ENCODE results near the gene LPIN2.
"Not testable (repeated sequence)": the region's sequence is repeated elsewhere in the genome, so short reads cannot be mapped to it uniquely, and the experiment has no call there.

The LPIN2 gene

DNA sequence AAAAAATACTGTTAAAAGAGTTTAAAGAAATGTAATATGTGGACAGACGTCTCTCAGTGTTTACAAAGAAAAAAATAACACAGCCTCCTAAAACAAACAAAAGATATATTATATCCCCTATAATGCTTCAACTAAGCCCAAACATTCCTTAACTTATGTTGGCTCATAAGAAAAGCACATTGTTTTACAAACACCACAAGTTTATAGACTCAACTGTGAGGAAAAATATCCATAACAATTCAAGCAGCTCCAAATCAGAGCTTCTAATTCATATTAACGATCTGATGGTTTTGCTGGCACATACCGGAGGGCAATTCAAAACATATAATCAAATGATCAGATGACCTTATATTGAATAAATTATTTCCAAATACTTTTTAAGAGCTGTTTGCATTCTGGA is 5.5 kb downstream of the LPIN2 start:
- DNase-seq (ENCODE audit: low read depth in 2 of 2): no peak

DNA sequence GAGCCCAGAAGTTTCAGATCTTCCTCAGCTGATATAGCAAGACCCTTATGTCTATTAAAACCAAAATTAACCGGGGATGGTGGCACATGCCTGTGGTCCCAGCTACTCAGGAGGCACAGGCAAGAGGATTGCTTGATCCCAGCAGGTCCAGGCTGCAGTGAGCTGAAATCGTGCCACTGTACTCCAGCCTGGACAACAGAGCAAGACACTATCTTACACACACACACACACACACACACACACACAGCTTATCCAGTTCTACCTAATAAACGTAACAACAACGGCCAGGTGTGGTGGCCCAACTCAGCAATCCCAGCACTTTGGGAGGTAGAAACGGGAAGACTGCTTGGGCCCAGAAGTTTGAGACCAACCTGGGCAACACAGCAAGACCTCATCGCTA is 7.5 kb downstream of the LPIN2 start:
- DNase-seq (ENCODE audit: low read depth in 2 of 2): no peak

DNA sequence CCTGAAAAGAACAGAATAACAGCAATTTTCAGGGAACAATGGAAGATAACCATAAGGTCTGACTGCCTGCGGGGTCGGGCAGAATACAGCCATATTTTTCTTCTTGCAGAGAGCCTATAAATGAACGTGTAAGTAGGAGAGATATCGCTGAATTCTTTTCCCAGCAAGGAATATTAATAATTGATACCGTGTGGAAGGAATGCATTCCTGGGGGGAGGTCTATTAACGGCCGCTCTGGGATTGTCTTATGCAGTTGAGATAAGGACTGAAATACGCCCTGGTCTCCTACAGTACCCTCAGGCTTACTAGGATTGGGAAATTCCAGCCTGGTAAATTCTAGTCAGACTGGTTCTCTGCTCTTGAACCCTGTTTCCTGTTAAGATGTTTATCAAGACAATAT is 9.2 kb downstream of the LPIN2 start:
- not testable (repeated sequence) for DNase-seq (ENCODE audit: low read depth in 2 of 2)

DNA sequence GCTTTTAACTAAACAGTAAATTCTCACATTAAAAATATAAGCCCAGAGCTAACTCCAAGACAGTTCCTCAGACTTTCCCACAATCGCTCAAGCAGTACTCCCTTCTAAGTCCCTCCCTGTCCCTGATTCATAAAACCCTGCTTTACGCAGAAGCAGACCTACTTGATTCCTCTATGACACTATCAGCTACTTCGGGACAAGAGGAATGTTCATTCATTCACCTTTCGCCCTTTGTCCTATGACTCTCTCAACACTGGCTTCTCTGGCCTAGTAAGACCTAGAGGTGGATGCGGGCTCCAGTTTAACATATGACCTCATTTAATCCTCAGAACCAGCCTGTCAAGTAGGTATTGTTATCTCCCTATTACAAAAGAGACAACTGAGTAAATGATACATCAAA is 10.2 kb downstream of the LPIN2 start:
- DNase-seq (ENCODE audit: low read depth in 2 of 2): no peak

DNA sequence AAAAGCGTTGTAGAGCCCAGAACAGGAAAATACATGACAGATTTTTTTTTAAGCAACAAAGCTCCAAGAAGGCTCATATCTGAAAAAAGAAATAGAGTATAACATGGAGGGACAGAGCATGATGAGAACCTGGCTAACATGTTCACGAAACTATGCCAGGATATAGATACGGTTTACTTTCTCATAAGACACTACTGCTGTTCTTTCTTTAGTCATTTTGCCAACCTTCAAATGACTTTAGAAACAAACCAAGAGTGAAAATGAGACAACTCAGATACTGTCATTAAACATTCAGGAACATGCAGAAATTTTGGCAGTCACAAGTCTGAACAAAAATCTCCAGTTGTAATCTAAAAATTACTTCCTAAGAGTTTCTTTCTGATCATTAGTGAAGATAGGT is 14.3 kb downstream of the LPIN2 start:
- DNase-seq (ENCODE audit: low read depth in 2 of 2): no peak

DNA sequence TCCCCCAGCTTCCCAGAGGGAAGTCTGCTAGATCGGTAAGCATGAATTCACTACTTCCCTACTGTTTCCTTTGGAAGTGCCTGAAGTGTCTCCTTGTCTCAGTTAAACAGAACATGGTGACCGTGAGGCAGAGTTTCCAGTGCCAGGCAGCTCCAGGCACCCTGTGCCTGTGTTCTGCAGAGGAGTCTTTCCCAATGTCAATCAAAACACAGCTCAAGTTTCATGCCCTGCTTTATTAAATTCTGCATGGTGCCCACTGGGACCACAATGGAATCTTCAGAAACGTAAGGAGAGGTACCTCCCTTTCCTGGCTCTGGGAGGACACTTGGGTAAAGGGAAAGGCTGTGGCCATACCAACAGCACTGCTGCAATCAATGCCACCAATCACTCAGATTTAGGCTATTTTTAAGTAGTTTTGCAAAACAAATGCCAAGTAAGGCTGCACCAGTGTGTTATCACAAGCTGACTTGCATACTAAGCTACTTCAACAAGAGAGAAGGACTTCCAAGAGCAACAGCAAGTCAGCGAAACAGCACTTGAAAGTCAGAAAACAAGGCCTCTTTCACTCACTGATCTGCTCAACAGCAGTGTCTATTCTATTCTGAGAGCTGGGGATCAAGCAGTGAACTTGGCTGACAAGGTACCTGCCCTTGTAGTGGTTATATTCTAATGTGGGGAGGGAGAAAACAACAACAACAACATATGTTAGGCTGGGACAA is 14.9 kb downstream of the LPIN2 start:
- DNase-seq (ENCODE audit: low read depth in 2 of 2): no peak

DNA sequence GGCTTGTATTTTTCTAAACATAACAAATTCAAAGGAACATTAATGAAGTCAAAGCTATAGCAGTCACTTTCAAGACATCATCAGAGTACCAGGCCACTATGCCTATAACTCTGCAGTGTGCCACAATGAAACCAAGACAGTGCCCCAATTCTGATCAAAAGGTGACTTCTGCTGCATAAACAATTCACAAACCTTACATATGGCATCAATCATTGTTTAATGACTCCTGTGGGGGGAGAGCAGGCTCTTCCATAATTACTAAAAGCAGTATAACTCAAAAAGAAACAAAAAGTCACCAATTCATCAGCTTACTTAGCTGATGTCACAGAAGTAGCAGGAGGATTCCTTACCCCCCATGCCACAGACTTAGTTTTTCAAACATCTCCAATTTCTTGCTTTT is 15.5 kb downstream of the LPIN2 start:
- DNase-seq (ENCODE audit: low read depth in 2 of 2): no peak

DNA sequence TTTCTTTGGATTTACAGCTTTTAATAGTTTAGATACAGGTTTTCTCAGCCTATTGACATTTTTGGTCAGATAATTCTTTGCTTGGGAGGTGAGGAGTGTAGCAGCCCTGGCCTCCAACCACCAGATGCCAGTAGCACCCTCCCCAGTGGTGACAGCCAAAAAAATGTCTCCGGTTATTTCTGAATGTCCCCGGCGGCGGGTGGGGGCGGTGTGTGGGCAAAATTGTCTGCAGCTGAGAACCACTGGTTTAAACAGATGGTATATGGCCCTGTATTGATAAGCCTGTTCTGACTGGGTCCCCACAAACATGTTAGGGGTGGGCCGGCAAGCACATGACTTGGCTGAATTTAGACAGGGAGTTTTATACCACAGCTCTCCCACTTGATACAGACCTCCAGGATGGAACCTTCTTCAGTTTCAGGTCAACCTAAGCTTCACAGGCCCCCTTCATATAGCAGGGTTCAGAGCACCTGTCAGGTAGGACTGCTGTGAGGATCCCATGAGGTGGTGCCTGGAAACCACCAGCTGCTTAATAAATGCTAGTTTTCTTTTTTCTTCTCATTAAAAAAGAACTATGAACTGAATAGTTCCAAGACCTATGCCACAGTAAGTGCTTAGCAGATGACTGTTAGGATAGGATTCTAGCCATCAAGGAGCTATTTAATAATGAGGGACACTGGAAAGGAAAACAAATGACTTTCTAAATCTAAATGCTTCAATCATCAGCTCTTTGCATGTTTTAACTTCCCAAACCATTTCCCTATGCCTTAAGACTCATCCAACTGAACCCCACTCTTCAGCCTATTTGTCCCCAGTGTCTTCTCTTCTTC is 18.1 kb downstream of the LPIN2 start:
- no peak for DNase-seq (ENCODE audit: low read depth in 2 of 2)

DNA sequence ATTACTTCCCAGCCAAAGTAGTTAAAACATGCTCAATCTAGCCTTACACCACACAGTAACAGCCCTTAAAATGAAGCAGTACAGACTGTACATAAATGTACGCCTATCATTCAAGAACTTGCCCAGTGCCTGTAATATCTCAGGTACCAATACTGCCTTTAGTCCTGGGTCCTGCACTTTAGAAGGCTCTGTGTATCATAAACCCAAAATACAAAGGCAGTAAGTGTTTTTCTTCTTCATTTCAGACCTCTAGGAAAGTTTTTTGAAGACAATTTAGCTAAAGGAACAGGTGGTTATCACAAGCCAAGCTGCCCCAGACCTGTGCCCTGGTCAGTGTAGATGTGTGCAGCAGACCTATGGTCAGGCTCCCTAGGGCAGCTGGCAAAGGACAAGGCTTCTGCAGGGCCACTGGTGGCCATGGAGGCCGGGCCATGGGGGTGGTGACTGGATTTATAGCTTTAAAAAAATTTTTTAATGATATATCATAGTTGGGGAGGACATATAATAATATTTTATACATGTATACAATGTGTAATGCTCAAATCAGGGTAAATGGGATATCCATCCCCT is 18.8 kb downstream of the LPIN2 start:
- DNase-seq (ENCODE audit: low read depth in 2 of 2): no peak

DNA sequence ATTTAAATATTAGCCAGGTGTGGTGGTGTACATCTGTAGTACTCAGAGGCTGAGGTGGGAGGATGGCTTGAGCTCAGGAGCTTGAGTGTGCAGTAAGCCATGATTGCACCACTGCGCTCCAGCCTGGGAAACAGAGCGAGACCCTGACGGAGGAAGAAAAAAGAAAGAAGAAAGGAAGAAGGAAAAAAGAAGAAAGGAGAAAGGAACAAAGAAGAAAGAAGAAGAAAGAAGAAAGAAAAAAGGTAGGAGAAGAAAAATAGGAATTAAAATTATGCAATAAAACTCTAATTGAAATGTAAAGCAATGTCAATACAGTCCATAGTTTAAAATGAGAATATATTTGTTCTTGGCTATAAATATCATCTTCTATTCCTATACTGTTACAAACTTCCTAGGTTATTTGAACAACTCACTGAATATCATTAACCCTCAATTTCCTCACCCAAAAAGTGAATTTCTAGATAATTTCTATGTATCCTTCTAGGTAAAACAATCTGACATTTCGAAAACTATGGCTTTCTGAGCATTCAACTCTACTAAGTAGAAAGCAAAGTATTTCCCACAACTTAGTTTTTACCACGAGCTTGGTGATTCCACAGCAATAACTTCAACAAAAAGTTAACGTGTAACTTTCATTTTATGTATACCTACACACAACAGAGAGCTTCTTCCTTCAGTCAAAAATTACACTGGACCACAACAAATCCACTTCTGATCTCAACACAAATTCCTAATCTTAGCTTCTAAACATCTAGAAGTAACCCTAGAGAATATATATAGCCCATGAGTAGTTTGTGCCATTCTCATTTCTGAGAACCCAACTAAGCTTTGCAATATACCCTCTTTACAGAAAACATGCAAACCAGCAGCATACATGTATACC is 19.7 kb downstream of the LPIN2 start:
- DNase-seq (ENCODE audit: low read depth in 2 of 2): no peak

DNA sequence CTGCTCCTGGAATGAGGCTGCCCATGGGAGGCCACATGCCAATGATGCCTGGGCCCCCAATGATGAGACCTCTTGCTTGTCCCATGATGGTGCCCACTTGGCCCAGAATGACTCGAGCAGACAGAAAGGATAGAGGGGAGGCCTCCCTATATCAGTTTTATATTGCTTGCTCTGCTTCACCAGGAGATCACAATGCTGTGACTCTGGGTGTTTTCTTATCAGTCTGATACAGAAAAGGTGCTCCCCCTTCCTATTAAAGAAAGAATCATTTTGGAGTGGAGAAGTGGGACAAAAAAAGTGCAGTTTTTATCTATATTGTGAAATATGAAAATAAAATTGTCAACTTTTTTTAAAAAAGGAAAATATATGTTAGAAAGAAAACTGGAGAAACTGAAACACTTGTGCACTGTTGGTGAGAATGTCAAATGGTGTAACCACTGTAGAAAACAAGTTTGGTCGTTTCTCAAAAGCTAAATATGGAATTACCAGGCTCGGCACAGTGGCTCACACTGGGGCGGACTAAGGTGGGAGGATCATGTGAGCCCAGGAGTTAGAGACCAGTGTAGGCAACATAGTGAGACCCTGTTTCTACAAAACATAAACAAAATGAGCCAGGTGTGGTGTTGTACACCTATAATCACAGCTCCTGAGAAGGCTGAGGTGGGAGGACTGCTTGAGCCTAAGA is 21.8 kb downstream of the LPIN2 start:
- no peak for DNase-seq (ENCODE audit: low read depth in 2 of 2)

DNA sequence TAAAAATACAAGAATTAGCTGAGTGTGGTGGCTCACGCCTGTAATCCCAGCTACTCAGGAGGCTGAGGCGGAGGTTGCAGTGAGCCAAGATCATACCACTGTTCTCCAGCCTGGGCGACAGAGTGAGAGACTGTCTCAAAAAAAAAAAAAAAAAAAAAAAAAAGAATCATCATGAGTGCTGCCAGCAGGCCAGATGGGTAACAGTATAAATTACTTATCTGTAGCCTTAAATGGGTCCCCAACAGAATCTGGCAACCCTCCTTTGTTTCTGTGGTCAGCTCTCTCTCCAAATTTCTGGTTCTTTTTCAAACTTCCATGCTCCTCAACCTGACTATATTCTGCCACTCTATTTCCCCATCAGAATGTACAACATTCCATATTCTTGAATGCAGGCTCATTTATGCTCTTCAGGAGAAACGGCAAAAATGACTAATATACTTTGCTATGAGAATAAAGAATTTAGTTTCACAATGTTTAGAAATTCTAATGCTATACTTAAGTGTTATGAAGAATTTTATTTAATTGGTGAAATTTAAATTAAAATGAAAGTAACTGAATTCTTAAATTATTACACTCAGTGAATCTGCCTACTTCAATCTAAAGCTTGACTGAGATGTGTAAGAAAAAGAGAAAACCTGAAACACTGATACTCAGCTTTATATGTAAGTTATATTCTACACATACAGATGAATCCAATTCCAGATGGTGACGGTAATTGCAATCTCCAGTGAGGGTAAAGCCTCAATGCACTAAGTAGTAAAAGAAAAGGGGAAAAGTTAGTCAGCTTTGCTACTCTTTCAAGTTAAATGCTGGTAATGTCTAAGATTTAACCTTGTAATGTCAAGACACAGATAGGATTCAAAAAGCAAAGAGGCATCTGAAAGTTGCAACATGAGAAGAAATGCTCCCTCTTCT is 24.8 kb downstream of the LPIN2 start:
- peak; percentile 87 for DNase-seq (ENCODE audit: low read depth in 2 of 2)

DNA sequence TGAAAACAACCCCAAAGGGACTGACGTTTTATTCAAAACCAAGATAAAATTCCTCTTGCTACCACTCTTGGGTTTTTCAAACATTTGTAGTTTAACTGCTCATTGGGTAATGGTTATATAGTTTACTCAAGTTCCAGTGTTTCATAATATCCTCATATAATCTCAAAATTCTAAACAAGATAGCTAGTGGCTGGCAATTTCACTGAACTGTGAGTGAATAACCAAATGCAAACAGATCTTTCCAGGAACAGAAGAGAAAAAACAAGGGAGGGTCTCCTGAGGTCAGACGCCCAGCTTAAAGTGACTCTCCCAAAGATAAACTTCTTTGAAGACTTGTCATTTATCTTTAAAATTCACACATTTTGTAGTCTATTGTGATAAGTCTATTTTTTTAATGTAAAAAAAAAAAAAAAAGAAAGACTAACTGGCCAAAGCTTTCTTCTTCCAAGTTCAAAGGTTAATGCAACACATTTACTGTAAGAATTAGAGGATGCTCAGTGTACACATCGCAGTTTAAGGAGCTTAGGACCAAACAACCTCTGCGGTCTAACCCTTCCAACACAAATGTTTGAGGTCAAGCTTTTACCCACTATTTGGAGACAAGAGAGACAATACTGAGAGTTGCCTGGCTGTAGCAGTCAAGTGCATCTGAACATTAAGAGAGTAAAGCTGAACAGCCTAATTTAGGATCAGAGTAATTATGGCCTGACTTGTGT is 26.6 kb downstream of the LPIN2 start:
- DNase-seq (ENCODE audit: low read depth in 2 of 2): no peak

DNA sequence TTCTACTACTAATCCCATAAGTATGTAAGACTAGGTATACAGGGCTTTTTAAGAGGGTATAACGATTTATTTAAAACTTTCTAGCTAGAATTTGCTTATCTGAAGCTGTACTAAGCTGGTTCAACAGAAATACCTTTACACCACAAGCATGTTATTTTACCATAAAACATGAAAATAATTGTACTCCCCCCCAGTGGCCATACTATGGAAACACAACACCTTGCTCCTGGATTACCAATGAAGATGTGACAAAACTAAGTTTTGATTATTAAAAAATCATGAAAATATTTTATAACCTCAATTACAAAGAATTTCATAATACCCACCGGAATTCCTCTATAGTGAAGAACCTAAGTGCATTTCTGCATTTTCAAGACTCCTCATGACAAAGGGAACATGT is 27.3 kb downstream of the LPIN2 start:
- DNase-seq (ENCODE audit: low read depth in 2 of 2): no peak

DNA sequence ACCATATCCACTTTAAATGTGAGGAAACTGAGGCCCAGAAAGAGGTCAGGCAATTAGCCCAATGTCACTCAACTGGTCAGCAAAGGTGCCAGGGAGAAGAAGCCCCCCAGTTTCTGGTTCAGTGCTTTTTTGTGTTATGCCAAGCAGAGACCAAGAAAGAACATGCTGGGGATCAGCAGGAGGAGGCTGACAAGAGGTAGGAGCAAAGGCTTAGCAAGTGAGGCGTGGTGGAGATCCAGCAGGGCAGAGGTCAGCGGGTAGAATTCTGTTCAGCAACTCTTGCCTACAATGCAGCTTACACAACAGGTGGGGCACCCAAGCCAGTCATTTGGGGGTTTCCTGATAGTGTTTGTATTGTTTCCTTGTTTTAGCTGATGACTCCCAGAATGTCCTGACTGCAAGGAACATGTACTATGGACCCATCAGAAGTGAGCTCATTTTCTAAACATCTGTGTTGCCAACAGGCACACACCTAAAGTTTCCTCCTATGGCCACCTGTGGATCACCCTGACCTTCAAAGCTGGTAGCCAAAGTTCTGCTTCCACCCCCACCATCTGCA is 28.2 kb downstream of the LPIN2 start:
- no peak for DNase-seq (ENCODE audit: low read depth in 2 of 2)

DNA sequence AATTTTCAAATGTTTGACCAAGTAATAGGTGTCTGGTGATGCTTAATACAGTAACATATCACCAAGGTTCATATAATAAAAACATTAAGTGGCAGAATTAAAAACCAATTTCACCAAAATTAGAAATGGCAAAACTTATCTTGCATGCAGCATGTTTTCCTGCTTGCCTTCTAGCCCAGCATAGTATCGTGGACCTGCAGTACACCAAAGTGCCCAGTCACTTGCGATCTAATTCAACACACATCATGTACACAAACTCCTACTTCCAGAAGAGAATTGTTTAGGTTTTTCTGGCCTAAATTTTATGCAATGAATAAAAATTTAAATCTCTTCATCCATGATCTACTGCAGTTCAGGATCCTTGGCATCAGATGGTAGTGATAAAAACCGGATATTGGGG is 28.9 kb downstream of the LPIN2 start:
- no peak for DNase-seq (ENCODE audit: low read depth in 2 of 2)

DNA sequence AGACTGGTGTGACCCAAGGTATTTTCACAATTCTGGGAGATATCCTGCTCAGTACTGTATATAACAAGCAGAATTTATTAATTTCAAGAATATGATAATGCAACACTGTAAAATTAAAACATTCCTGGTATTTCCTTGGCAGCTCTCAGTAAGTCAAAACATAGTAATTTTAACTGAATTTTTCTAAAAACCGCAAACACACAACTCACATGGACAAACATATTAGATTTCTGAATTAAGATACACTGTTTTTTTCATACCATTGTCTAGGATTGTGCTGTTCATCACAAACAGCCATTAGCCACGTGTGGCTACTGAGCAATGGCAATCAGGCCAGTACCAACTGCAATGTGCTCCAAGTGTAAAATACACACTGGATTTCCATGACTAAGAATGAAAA is 29.6 kb downstream of the LPIN2 start:
- no peak for DNase-seq (ENCODE audit: low read depth in 2 of 2)

DNA sequence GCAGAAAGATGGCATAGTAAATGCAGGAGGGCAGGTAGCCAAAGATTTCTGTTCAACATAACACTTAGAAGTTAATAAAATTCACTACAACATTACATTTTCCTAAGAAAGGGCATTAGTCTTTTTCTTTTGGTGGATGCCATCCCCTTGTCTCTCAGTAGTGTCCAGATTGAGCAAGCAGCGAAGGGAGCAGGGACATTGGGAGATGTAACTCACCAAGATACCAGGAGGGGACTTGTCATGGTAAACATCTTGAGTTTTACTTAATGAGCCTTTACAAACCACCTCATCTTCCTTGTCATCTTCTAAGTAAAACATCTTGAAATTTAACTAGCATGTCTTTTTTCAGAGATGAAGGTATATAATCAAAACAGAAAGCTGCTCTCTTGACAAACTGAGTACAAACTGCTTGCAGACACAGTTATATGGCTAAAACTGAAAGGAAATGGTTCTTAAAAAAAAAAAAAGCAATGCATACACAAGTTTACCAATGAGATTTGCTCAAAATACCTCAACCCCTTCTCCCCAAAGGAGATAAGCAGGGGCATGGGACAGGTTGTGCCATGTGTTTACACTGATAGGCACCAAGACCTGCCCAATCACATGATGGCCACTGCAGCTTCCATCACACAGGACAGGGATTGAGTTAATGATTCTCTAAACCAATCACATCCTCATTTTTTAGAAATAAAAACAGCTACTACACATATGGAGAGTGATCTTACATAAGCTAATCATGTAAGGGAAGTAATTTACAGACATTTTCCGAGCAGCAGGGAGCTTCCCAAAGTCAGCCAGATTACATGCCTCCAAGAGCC is 30.3 kb downstream of the LPIN2 start:
- no peak for DNase-seq (ENCODE audit: low read depth in 2 of 2)

DNA sequence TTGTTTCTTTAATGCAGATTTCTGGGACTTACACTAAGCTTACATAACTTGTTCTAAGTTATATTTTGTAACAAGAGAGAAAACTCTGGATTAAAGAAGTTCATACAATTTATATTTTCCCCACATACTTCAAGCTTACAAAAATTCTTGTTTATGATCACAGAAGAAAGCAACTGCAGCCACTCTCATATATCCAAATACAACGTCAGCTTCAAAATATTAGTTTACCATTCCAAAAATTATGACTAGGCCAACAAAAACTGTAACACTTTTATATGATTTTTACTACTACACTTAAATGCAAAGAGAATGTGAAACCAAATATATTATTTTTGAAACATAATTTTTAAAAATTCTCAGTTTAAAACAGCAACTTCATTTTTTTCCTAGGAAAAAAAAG is 30.9 kb downstream of the LPIN2 start:
- no peak for DNase-seq (ENCODE audit: low read depth in 2 of 2)

Measured in fibroblast of skin of left biceps (primary cell).